RWPE2 (cell line): Measurements from ENCODE around the gene FOXF1.

ENCODE experiments used
- ATAC-seq: fragments of 200-7000 bp; cut with Tn5 transposase; 3 replicates; pipeline ENCODE4 v1.9.1; 2021; ENCODE audit warnings: low read depth
- DNase-seq: peaks from one replicate; pipeline ENCODE4 v3.0.0-alpha.2; 2020; ENCODE audit warnings: low spot score
- H3K27ac ChIP-seq: fragments of 450-650 bp; 2 replicates; pipeline ENCODE4 v1.5.1; 2017; ENCODE audit warnings: mild to moderate bottlenecking; ENCODE audit not compliant: poor library complexity, severe bottlenecking
- H3K27me3 ChIP-seq: fragments of 250-450 bp; sonication (Bioruptor Pico); 2 replicates; pipeline ENCODE4 v1.5.1; 2021; ENCODE audit warnings: mild to moderate bottlenecking, moderate library complexity; ENCODE audit not compliant: insufficient read depth, poor library complexity, severe bottlenecking
- H3K36me3 ChIP-seq: fragments of 250-450 bp; sonication (Bioruptor Pico); 2 replicates; pipeline ENCODE4 v1.5.1; 2020; ENCODE audit warnings: low read depth, mild to moderate bottlenecking, moderate library complexity
- H3K4me1 ChIP-seq: fragments of 250-450 bp; sonication (Bioruptor Pico); 2 replicates; pipeline ENCODE4 v1.5.1; 2021; ENCODE audit warnings: mild to moderate bottlenecking, moderate library complexity; ENCODE audit not compliant: insufficient read depth, poor library complexity, severe bottlenecking
- H3K4me3 ChIP-seq: fragments of 250-450 bp; sonication (Bioruptor Pico); 2 replicates; pipeline ENCODE4 v1.5.1; 2021; ENCODE audit warnings: mild to moderate bottlenecking, moderate library complexity; ENCODE audit not compliant: severe bottlenecking
- H3K9me3 ChIP-seq: fragments of 250-450 bp; sonication (Bioruptor Pico); 2 replicates; pipeline ENCODE4 v1.5.1; 2021; ENCODE audit warnings: mild to moderate bottlenecking, moderate library complexity; ENCODE audit not compliant: severe bottlenecking
- TF ChIP-seq, protein P1 (sequence below): fragments of 450-650 bp; IDR thresholded peaks from one replicate; pipeline ENCODE4 v1.5.1; 2017; ENCODE audit warnings: mild to moderate bottlenecking, moderate library complexity; ENCODE audit not compliant: poor library complexity, severe bottlenecking

Gene FOXF1

GRCh38 chr16:86481607-86482006 is 28.7 kb upstream of the FOXF1 start:
- Histone ChIP-seq H3K36me3 (no peaks in the 10 kb centered on the region), H3K4me1 (no peaks in the 10 kb centered on the region), H3K4me3 (no peak overlapping the region), H3K27me3 (peaks cover 93% of the 10 kb centered on the region), H3K9me3 (peaks cover 4% of the 10 kb centered on the region), H3K27ac (no peak overlapping the region)
- TF ChIP-seq, protein P1, sequence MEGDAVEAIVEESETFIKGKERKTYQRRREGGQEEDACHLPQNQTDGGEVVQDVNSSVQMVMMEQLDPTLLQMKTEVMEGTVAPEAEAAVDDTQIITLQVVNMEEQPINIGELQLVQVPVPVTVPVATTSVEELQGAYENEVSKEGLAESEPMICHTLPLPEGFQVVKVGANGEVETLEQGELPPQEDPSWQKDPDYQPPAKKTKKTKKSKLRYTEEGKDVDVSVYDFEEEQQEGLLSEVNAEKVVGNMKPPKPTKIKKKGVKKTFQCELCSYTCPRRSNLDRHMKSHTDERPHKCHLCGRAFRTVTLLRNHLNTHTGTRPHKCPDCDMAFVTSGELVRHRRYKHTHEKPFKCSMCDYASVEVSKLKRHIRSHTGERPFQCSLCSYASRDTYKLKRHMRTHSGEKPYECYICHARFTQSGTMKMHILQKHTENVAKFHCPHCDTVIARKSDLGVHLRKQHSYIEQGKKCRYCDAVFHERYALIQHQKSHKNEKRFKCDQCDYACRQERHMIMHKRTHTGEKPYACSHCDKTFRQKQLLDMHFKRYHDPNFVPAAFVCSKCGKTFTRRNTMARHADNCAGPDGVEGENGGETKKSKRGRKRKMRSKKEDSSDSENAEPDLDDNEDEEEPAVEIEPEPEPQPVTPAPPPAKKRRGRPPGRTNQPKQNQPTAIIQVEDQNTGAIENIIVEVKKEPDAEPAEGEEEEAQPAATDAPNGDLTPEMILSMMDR = no peak
- DNase-seq (no peak), ATAC-seq (no peak)

DNA sequence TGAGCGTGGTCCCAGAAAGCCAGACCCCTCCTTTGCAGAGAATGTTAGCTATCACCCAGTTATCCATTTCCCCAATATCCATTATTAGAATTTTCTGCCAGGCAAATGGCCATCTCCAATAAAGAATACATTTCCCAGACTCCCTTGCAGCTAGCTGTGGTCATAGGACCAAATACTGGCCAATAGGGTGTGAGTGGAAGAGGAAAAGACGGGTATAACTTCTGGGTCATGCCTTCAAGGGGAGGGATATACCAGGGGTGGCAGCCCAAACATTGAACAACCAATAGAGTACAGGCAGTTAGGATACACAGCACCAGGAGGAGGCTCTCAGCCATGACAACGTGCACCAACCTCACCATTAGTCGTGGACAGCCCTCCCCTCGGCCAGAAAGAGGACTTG is 26.1 kb upstream of the FOXF1 start:
- TF ChIP-seq, protein P1 = no peak
- no peak overlapping the region for H3K27ac ChIP-seq
- H3K4me3 ChIP-seq = no peak overlapping the region
- H3K4me1 ChIP-seq = no peaks in the 10 kb centered on the region
- H3K27me3 ChIP-seq = peaks cover 94% of the 10 kb centered on the region
- no peak for ATAC-seq
- DNase-seq = no peak
- peaks cover 4% of the 10 kb centered on the region for H3K9me3 ChIP-seq
- H3K36me3 ChIP-seq = no peaks in the 10 kb centered on the region

GRCh38 chr16:86485746-86486145 is 24.6 kb upstream of the FOXF1 start:
- H3K4me1 ChIP-seq = no peaks in the 10 kb centered on the region
- DNase-seq = no peak
- no peak overlapping the region for H3K27ac ChIP-seq
- TF ChIP-seq, protein P1 = no peak
- H3K27me3 ChIP-seq = peaks cover 96% of the 10 kb centered on the region
- H3K36me3 ChIP-seq = no peaks in the 10 kb centered on the region
- no peak overlapping the region for H3K4me3 ChIP-seq
- peaks cover 4% of the 10 kb centered on the region for H3K9me3 ChIP-seq
- no peak for ATAC-seq

GRCh38 chr16:86490859-86491639 is 19.3 kb upstream of the FOXF1 start:
- DNase-seq (no peak), ATAC-seq (no peak)
- H3K4me1 ChIP-seq = no peaks in the 10 kb centered on the region
- no peak overlapping the region for H3K4me3 ChIP-seq
- no peaks in the 10 kb centered on the region for H3K36me3 ChIP-seq
- peaks cover 100% of the 10 kb centered on the region for H3K27me3 ChIP-seq
- no peak overlapping the region for H3K27ac ChIP-seq
- no peaks in the 10 kb centered on the region for H3K9me3 ChIP-seq
- TF ChIP-seq, protein P1 = no peak

DNA sequence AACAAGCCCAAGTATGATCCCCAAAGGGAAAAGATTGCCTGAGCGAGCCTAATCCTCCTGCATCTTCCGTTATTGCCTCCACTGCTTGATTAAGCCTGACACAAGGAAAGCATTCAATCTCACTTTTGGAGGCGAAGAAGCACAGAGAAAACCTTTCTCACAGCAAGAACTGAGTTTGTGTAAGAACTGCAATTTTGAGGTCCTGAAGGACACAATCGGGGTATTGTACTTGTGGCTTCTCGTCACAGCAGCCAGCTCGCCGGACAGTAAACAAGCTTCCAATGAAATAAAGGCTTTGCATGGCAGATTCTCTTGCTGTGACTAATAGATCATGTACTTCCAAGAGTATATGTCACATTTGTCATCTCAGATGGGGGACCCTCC is 18.7 kb upstream of the FOXF1 start:
- H3K36me3 ChIP-seq = no peaks in the 10 kb centered on the region
- H3K4me1 ChIP-seq = no peaks in the 10 kb centered on the region
- DNase-seq (no peak), ATAC-seq (no peak)
- no peak overlapping the region for H3K27ac ChIP-seq
- no peak overlapping the region for H3K4me3 ChIP-seq
- no peaks in the 10 kb centered on the region for H3K9me3 ChIP-seq
- TF ChIP-seq, protein P1 = no peak
- peaks cover 100% of the 10 kb centered on the region for H3K27me3 ChIP-seq
